OCI-LY3 (cell line): ENCODE measurements around the gene EML4.
A peak's percentile ranks its signal among the peaks of the same experiment; 100 is the strongest.
"Not testable (repeated sequence)": the region's sequence is repeated elsewhere in the genome, so short reads cannot be mapped to it uniquely, and the experiment has no call there.

Experiments used
- H2AFZ ChIP-seq: fragments of 200-600, 300-600 bp; shearing (Covaris generic); 2 replicates; pipeline ENCODE4 v1.6.0; 2014; ENCODE audit warnings: antibody characterized with exemption, low read depth, low read length
- H3K27ac ChIP-seq: fragments of 200-600, 300-600 bp; sonication (generic); 2 replicates; pipeline ENCODE4 v1.5.1; 2014; ENCODE audit warnings: mild to moderate bottlenecking, low read length, moderate library complexity, mixed read lengths
- H3K27me3 ChIP-seq: fragments of 200-600, 300-600 bp; sonication (generic); 2 replicates; pipeline ENCODE4 v1.6.1; 2014; ENCODE audit warnings: low read depth, low read length, mixed read lengths
- H3K36me3 ChIP-seq: fragments of 200-600, 300-600 bp; sonication (generic); replicated peaks from 2 replicates; pipeline ENCODE3; 2014; ENCODE audit warnings: low read depth, low read length, mixed read lengths
- H3K4me1 ChIP-seq: fragments of 300-600, 200-600 bp; sonication (generic); 2 replicates; pipeline ENCODE4 v1.6.1; 2014; ENCODE audit warnings: low read length, mixed read lengths
- H3K4me2 ChIP-seq: fragments of 200-600, 300-600 bp; sonication (generic); 2 replicates; pipeline ENCODE4 v1.6.1; 2014; ENCODE audit warnings: low read length, mixed read lengths
- H3K4me3 ChIP-seq: fragments of 300-600, 200-600 bp; sonication (generic); 2 replicates; pipeline ENCODE4 v1.5.1; 2014; ENCODE audit warnings: antibody characterized with exemption, mild to moderate bottlenecking, low read length, moderate library complexity
- H3K79me2 ChIP-seq: fragments of 300-600, 200-600 bp; shearing (Covaris generic); 2 replicates; pipeline ENCODE4 v1.6.1; 2014; ENCODE audit warnings: mild to moderate bottlenecking, low read length, mixed read lengths
- H3K9ac ChIP-seq: fragments of 300-600, 200-600 bp; shearing (Covaris generic); 2 replicates; pipeline ENCODE4 v1.6.0; 2014; ENCODE audit warnings: mild to moderate bottlenecking, low read length, moderate library complexity
- H3K9me3 ChIP-seq: fragments of 200-600, 300-600 bp; shearing (Covaris generic); 2 replicates; pipeline ENCODE4 v1.6.1; 2014; ENCODE audit warnings: low read length, mixed read lengths; ENCODE audit not compliant: insufficient read depth
- H4K20me1 ChIP-seq: fragments of 200-600, 300-600 bp; sonication (generic); 2 replicates; pipeline ENCODE4 v1.6.1; 2016; ENCODE audit warnings: low read length, mixed read lengths; ENCODE audit not compliant: insufficient read depth
- CTCF ChIP-seq: fragments of 200-600, 300-600 bp; sonication (generic); IDR thresholded peaks from 2 replicates; pipeline ENCODE4 v1.5.1; 2014; ENCODE audit warnings: antibody characterized with exemption, low read length, low read depth
- EZH2phosphoT487 ChIP-seq: fragments of 200-600 bp; shearing (Covaris generic); IDR thresholded peaks from 2 replicates; pipeline ENCODE4 v1.6.1; 2018; ENCODE audit warnings: antibody characterized with exemption, mixed run types, low read depth

Gene EML4

GRCh38 chr2:42172020-42172419 is 2.9 kb downstream of the EML4 start:
- Histone ChIP-seq H3K9ac (peak overlapping the region; percentile 79), H3K4me3 (peak overlapping the region; percentile 90), H3K36me3 (peaks cover 3% of the 10 kb centered on the region), H4K20me1 (peaks cover 45% of the 10 kb centered on the region), H3K9me3 (no peaks in the 10 kb centered on the region), H3K27me3 (no peaks in the 10 kb centered on the region), H3K27ac (peak overlapping the region; percentile 79), H3K79me2 (peaks cover 77% of the 10 kb centered on the region), H3K4me2 (peak overlapping the region; percentile 90), H2AFZ (no peak overlapping the region), H3K4me1 (peaks cover 32% of the 10 kb centered on the region)
- TF ChIP-seq EZH2phosphoT487 (no peak), CTCF (no peak)

GRCh38 chr2:42172566-42172965 is 3.4 kb downstream of the EML4 start:
- no peak overlapping the region for H2AFZ ChIP-seq
- H3K4me2 ChIP-seq = peak overlapping the region; percentile 90
- H3K4me3 ChIP-seq = peak overlapping the region; percentile 90
- H3K9me3 ChIP-seq = no peaks in the 10 kb centered on the region
- no peak for TF ChIP-seq EZH2phosphoT487
- no peak for TF ChIP-seq CTCF
- H3K79me2 ChIP-seq = peaks cover 82% of the 10 kb centered on the region
- peaks cover 50% of the 10 kb centered on the region for H4K20me1 ChIP-seq
- H3K36me3 ChIP-seq = peaks cover 3% of the 10 kb centered on the region
- peak overlapping the region; percentile 79 for H3K9ac ChIP-seq
- peaks cover 32% of the 10 kb centered on the region for H3K4me1 ChIP-seq
- no peak overlapping the region for H3K27ac ChIP-seq
- H3K27me3 ChIP-seq = no peaks in the 10 kb centered on the region

- Histone ChIP-seq H3K79me2 (peaks cover 91% of the 10 kb centered on the region), H3K4me1 (peaks cover 31% of the 10 kb centered on the region), H4K20me1 (peaks cover 58% of the 10 kb centered on the region)
- not testable (repeated sequence) for H3K27ac ChIP-seq, H3K4me2 ChIP-seq, H3K9me3 ChIP-seq, H3K27me3 ChIP-seq, H3K36me3 ChIP-seq, H3K9ac ChIP-seq, H2AFZ ChIP-seq, H3K4me3 ChIP-seq
Measured at GRCh38 chr2:42173467-42173866, 4.3 kb downstream of the EML4 start.

GRCh38 chr2:42176992-42177738 is 8.0 kb downstream of the EML4 start:
- H3K9me3 ChIP-seq = no peaks in the 10 kb centered on the region
- peaks cover 21% of the 10 kb centered on the region for H3K4me1 ChIP-seq
- H3K79me2 ChIP-seq = peaks cover 96% of the 10 kb centered on the region
- no peak overlapping the region for H3K27ac ChIP-seq
- no peak overlapping the region for H3K9ac ChIP-seq
- H2AFZ ChIP-seq = no peak overlapping the region
- TF ChIP-seq EZH2phosphoT487 (no peak), CTCF (no peak)
- H3K27me3 ChIP-seq = no peaks in the 10 kb centered on the region
- H4K20me1 ChIP-seq = peaks cover 76% of the 10 kb centered on the region
- H3K36me3 ChIP-seq = peaks cover 10% of the 10 kb centered on the region
- no peak overlapping the region for H3K4me2 ChIP-seq
- H3K4me3 ChIP-seq = no peak overlapping the region
